Karpas-422 (cell line): ENCODE results near the gene CCDC121. TPM values are rescaled to one million over a fixed set of nuclear protein-coding genes. Genes with fewer than 3 reads are reported as not detected.
"Not testable (repeated sequence)": the region's sequence is repeated elsewhere in the genome, so short reads cannot be mapped to it uniquely, and the experiment has no call there.

Experiments
- DNase-seq: peaks from one replicate; pipeline ENCODE4 v3.0.0-alpha.2; 2015
- H2AFZ ChIP-seq: fragments of 200-600 bp; sonication (generic); 2 replicates; pipeline ENCODE4 v1.6.1; 2014; ENCODE audit warnings: antibody characterized with exemption, low read length, mixed read lengths
- H3K27ac ChIP-seq: fragments of 200-600 bp; sonication (generic); 2 replicates; pipeline ENCODE4 v1.5.1; 2014; ENCODE audit warnings: mild to moderate bottlenecking, low read length, moderate library complexity
- H3K27me3 ChIP-seq: fragments of 200-600 bp; sonication (generic); 2 replicates; pipeline ENCODE4 v1.6.1; 2014; ENCODE audit warnings: low read length, mixed read lengths
- H3K36me3 ChIP-seq: fragments of 200-600 bp; sonication (generic); 2 replicates; pipeline ENCODE4 v1.6.1; 2014; ENCODE audit warnings: low read length, mixed read lengths; ENCODE audit not compliant: insufficient read depth
- H3K4me1 ChIP-seq: fragments of 200-600 bp; sonication (generic); 2 replicates; pipeline ENCODE4 v1.6.1; 2014; ENCODE audit warnings: mild to moderate bottlenecking, low read length, mixed read lengths
- H3K4me2 ChIP-seq: fragments of 200-600 bp; sonication (generic); 2 replicates; pipeline ENCODE4 v1.6.1; 2014; ENCODE audit warnings: low read length, low read depth, mild to moderate bottlenecking; ENCODE audit not compliant: poor library complexity, severe bottlenecking
- H3K4me3 ChIP-seq: fragments of 200-600 bp; sonication (generic); 2 replicates; pipeline ENCODE4 v1.5.1; 2014; ENCODE audit warnings: mild to moderate bottlenecking, antibody characterized with exemption, low read length, mixed read lengths
- H3K79me2 ChIP-seq: fragments of 200-600 bp; sonication (generic); 2 replicates; pipeline ENCODE4 v1.6.1; 2014; ENCODE audit warnings: mild to moderate bottlenecking, low read length, mixed read lengths
- H3K9ac ChIP-seq: fragments of 200-600 bp; sonication (generic); 2 replicates; pipeline ENCODE4 v1.6.0; 2014; ENCODE audit warnings: low read length
- H3K9me2 ChIP-seq: fragments of 200-600 bp; sonication (generic), shearing (Covaris generic); replicated peaks from 2 replicates; pipeline ENCODE4 v1.6.0; 2014; ENCODE audit warnings: mild to moderate bottlenecking, low read length, moderate library complexity; ENCODE audit not compliant: insufficient read depth
- H3K9me3 ChIP-seq: fragments of 300-700, 200-600 bp; sonication (generic); 2 replicates; pipeline ENCODE4 v1.6.1; 2014; ENCODE audit warnings: low read length, mixed read lengths
- H4K20me1 ChIP-seq: fragments of 200-600 bp; sonication (generic); 2 replicates; pipeline ENCODE4 v1.6.1; 2014; ENCODE audit warnings: mild to moderate bottlenecking, antibody characterized with exemption, low read length, low read depth; ENCODE audit not compliant: insufficient read depth
- total RNA-seq: library from RNA; depleted of rRNA; stranded (reverse); fragments of >200 nt; shearing (Covaris generic); gene quantifications from 2 replicates; pipeline ENCODE4 v1.2.3, GENCODE V29; 2014; ENCODE audit warnings: low replicate concordance

The CCDC121 gene
- total RNA-seq, 1 experiment from 2014 or later: 2.9 TPM

GRCh38 chr2:27627963-27628766, 647 bp downstream of the CCDC121 start:
- H3K4me2 ChIP-seq: peak overlapping the region; percentile 78
- H3K9ac ChIP-seq: peak overlapping the region; percentile 84
- H2AFZ ChIP-seq: no peak overlapping the region
- no peak for DNase-seq
- H3K36me3 ChIP-seq: peaks cover 37% of the 10 kb centered on the region; the same call in 1 of the 2 replicates
- H3K27ac ChIP-seq: peak overlapping the region; percentile 5; the same call in 1 of the 2 replicates
- no peaks in the 10 kb centered on the region for H3K9me2 ChIP-seq
- H3K9me3 ChIP-seq: no peaks in the 10 kb centered on the region
- peaks cover 18% of the 10 kb centered on the region for H3K4me1 ChIP-seq
- peak overlapping the region; percentile 82 for H3K4me3 ChIP-seq
- H3K27me3 ChIP-seq: no peaks in the 10 kb centered on the region
- no peaks in the 10 kb centered on the region for H4K20me1 ChIP-seq
- H3K79me2 ChIP-seq: peaks cover 39% of the 10 kb centered on the region

- not testable (repeated sequence) for H3K4me3 ChIP-seq, H3K27me3 ChIP-seq, H3K9me2 ChIP-seq, H4K20me1 ChIP-seq, H3K27ac ChIP-seq, H2AFZ ChIP-seq, DNase-seq, H3K9ac ChIP-seq, H3K4me2 ChIP-seq, H3K9me3 ChIP-seq
- Histone ChIP-seq H3K79me2 (peaks cover 31% of the 10 kb centered on the region), H3K36me3 (peaks cover 29% of the 10 kb centered on the region; the same call in 1 of the 2 replicates), H3K4me1 (peaks cover 18% of the 10 kb centered on the region)
Measured at GRCh38 chr2:27626921-27627320, 1.9 kb downstream of the CCDC121 start.

GRCh38 chr2:27626323-27626722, 2.5 kb downstream of the CCDC121 start:
- peak; percentile 24 for DNase-seq
- not testable (repeated sequence) for H3K9ac ChIP-seq, H3K9me2 ChIP-seq, H4K20me1 ChIP-seq, H3K4me2 ChIP-seq, H3K27me3 ChIP-seq, H3K4me3 ChIP-seq, H2AFZ ChIP-seq, H3K27ac ChIP-seq, H3K9me3 ChIP-seq
- Histone ChIP-seq H3K79me2 (peaks cover 25% of the 10 kb centered on the region), H3K36me3 (peaks cover 30% of the 10 kb centered on the region; the same call in 1 of the 2 replicates), H3K4me1 (peaks cover 18% of the 10 kb centered on the region)

GRCh38 chr2:27624943-27625342, 3.9 kb downstream of the CCDC121 start:
- no peak overlapping the region for H3K4me3 ChIP-seq
- H3K9ac ChIP-seq: no peak overlapping the region
- H3K4me1 ChIP-seq: peaks cover 14% of the 10 kb centered on the region
- no peaks in the 10 kb centered on the region for H3K27me3 ChIP-seq
- H3K9me3 ChIP-seq: no peaks in the 10 kb centered on the region
- peak; percentile 35 for DNase-seq
- no peaks in the 10 kb centered on the region for H4K20me1 ChIP-seq
- no peak overlapping the region for H2AFZ ChIP-seq
- peaks cover 11% of the 10 kb centered on the region for H3K79me2 ChIP-seq
- H3K27ac ChIP-seq: no peak overlapping the region
- peaks cover 36% of the 10 kb centered on the region; the same call in 1 of the 2 replicates for H3K36me3 ChIP-seq
- H3K9me2 ChIP-seq: no peaks in the 10 kb centered on the region
- no peak overlapping the region for H3K4me2 ChIP-seq

- Histone ChIP-seq H3K4me3 (no peak overlapping the region), H3K4me2 (no peak overlapping the region)
Measured at GRCh38 chr2:27622921-27623384, 5.9 kb downstream of the CCDC121 start.

GRCh38 chr2:27621524-27621923, 7.3 kb downstream of the CCDC121 start:
- Histone ChIP-seq H2AFZ (no peak overlapping the region), H3K36me3 (peaks cover 58% of the 10 kb centered on the region), H3K9ac (no peak overlapping the region), H3K27me3 (no peaks in the 10 kb centered on the region), H3K9me2 (no peaks in the 10 kb centered on the region), H3K27ac (no peak overlapping the region), H3K9me3 (no peaks in the 10 kb centered on the region), H4K20me1 (no peaks in the 10 kb centered on the region), H3K4me2 (no peak overlapping the region), H3K79me2 (no peaks in the 10 kb centered on the region), H3K4me1 (no peaks in the 10 kb centered on the region), H3K4me3 (no peak overlapping the region)
- DNase-seq: peak; percentile 39

More at GRCh38 chr2:27622921-27623384, 5.9 kb downstream of the CCDC121 start:
- H4K20me1 ChIP-seq: no peaks in the 10 kb centered on the region
- no peaks in the 10 kb centered on the region for H3K9me3 ChIP-seq
- no peak overlapping the region for H3K9ac ChIP-seq
- H3K27ac ChIP-seq: no peak overlapping the region
- no peak overlapping the region for H2AFZ ChIP-seq
- H3K79me2 ChIP-seq: no peaks in the 10 kb centered on the region
- H3K9me2 ChIP-seq: no peaks in the 10 kb centered on the region
- H3K4me1 ChIP-seq: peaks cover 5% of the 10 kb centered on the region
- H3K27me3 ChIP-seq: no peaks in the 10 kb centered on the region
- DNase-seq: peak; percentile 35
- peaks cover 49% of the 10 kb centered on the region; the same call in 1 of the 2 replicates for H3K36me3 ChIP-seq

GRCh38 chr2:27615316-27615715, 13.5 kb downstream of the CCDC121 start:
- peak; percentile 35 for DNase-seq
- no peak overlapping the region for H3K4me3 ChIP-seq
- H3K9ac ChIP-seq: no peak overlapping the region
- H3K27ac ChIP-seq: no peak overlapping the region
- H3K79me2 ChIP-seq: peaks cover 26% of the 10 kb centered on the region
- no peaks in the 10 kb centered on the region for H3K9me2 ChIP-seq
- H3K27me3 ChIP-seq: no peaks in the 10 kb centered on the region
- no peaks in the 10 kb centered on the region for H4K20me1 ChIP-seq
- peaks cover 48% of the 10 kb centered on the region for H3K36me3 ChIP-seq
- no peak overlapping the region for H3K4me2 ChIP-seq
- no peaks in the 10 kb centered on the region for H3K4me1 ChIP-seq
- no peak overlapping the region for H2AFZ ChIP-seq
- H3K9me3 ChIP-seq: no peaks in the 10 kb centered on the region

- Histone ChIP-seq H3K9me2 (no peaks in the 10 kb centered on the region), H3K36me3 (peaks cover 42% of the 10 kb centered on the region), H3K27ac (no peak overlapping the region), H3K4me1 (no peaks in the 10 kb centered on the region), H3K9me3 (no peaks in the 10 kb centered on the region), H3K9ac (no peak overlapping the region), H3K4me2 (no peak overlapping the region), H3K79me2 (peaks cover 26% of the 10 kb centered on the region), H2AFZ (no peak overlapping the region), H3K4me3 (no peak overlapping the region), H4K20me1 (no peaks in the 10 kb centered on the region), H3K27me3 (no peaks in the 10 kb centered on the region)
- DNase-seq: peak; percentile 27
Measured at GRCh38 chr2:27613985-27614384, 14.8 kb downstream of the CCDC121 start.
